NCI-H226 (cell line): ENCODE data around the gene HSPA14.
"Not testable (repeated sequence)": the region's sequence is repeated elsewhere in the genome, so short reads cannot be mapped to it uniquely, and the experiment has no call there.

ENCODE experiments used
- DNase-seq: peaks from one replicate; pipeline ENCODE4 v3.0.0-alpha.2; 2015

Gene HSPA14

GRCh38 chr10:14891151-14891550, 53.0 kb downstream of the HSPA14 start:
- no peak for DNase-seq

GRCh38 chr10:14904316-14904732, 66.2 kb downstream of the HSPA14 start:
- no peak for DNase-seq

- no peak for DNase-seq
Observed at GRCh38 chr10:14904864-14905263, 66.8 kb downstream of the HSPA14 start.

GRCh38 chr10:14905890-14906289, 67.8 kb downstream of the HSPA14 start:
- DNase-seq, result no peak

- DNase-seq, result no peak
Observed at GRCh38 chr10:14906765-14907164, 68.7 kb downstream of the HSPA14 start.

- not testable (repeated sequence) for DNase-seq
Observed at GRCh38 chr10:14907591-14907990, 69.5 kb downstream of the HSPA14 start.

- no peak for DNase-seq
Observed at GRCh38 chr10:14909101-14909500, 71.0 kb downstream of the HSPA14 start.

GRCh38 chr10:14910953-14911352, 72.8 kb downstream of the HSPA14 start:
- DNase-seq, result no peak

GRCh38 chr10:14911801-14912200, 73.7 kb downstream of the HSPA14 start:
- DNase-seq, result no peak

- DNase-seq, result no peak
Observed at GRCh38 chr10:14916600-14916999, 78.5 kb downstream of the HSPA14 start.

- no peak for DNase-seq
Observed at GRCh38 chr10:14917827-14918226, 79.7 kb downstream of the HSPA14 start.

- DNase-seq, result no peak
Observed at GRCh38 chr10:14918964-14919363, 80.9 kb downstream of the HSPA14 start.
